Pancreas (tissue), 10 donors: ENCODE measurements around the gene LYL1. TPM values are rescaled to one million over a fixed set of nuclear protein-coding genes. Genes with fewer than 3 reads are reported as not detected.

Experiments
- ATAC-seq, 4 donors: fragments of 200-7000 bp; cut with Tn5 transposase; one replicate each; pipeline versions ENCODE4 v1.8.0 to v1.9.1; 2020; ENCODE audit warnings: mild to moderate bottlenecking in 4 of 4, moderate library complexity in 4 of 4
- DNase-seq, 6 donors: peaks; one replicate each; pipeline ENCODE4 v3.0.0-alpha.2; 2020
- FAIRE-seq: peaks from 2 replicates; lab custom pipeline; 2012; peaks lifted over from hg19 to GRCh38; lab: Jason Lieb, UNC
- H3K27ac ChIP-seq, 4 donors: fragments of 200-600 bp; sonication (generic); 1 replicate in 3 of 4; 2 replicates in 1 of 4; pipeline versions ENCODE4 v1.5.0 to v1.8.0; 2020
- H3K27me3 ChIP-seq, 4 donors: fragments of 200-600 bp; one replicate each; pipeline ENCODE4 v1.8.0; 2021
- H3K36me3 ChIP-seq, 3 donors: fragments of 200-600 bp; sonication (generic) in 1 of 3; one replicate each; pipeline versions ENCODE4 v1.5.0 to v1.8.0; 2020 to 2021
- H3K4me1 ChIP-seq, 3 donors: fragments of 200-600 bp; one replicate each; pipeline ENCODE4 v1.8.0; 2021
- H3K4me3 ChIP-seq, 4 donors: fragments of 200-600 bp; sonication (generic) in 2 of 4; one replicate each; pipeline versions ENCODE4 v1.5.0 to v1.8.0; 2020 to 2021
- H3K9me3 ChIP-seq, 4 donors: fragments of 200-600 bp; one replicate each; pipeline ENCODE4 v1.8.0; 2021
- WGBS, 2 donors: extraction: QIAGEN DNeasy Blood & Tissue Kit; methylation state at CpG; one replicate each; pipeline ENCODE4 v1.1.7; 2013; 5-methylcytosine and 5-hydroxymethylcytosine counted together
- intact Hi-C, 3 donors: fragments of 100-400 bp; cut with DNase I; formaldehyde crosslinking; loops; one replicate each; pipeline versions ENCODE4 v1.11.1 to v1.14.2; 2022
- polyA plus RNA-seq, 2 donors: library from polyadenylated mRNA; stranded (reverse); fragments of 200-250 nt; gene quantifications; one replicate each; pipeline ENCODE4 v1.2.3, GENCODE V29; 2013
- total RNA-seq, 6 donors: library from RNA; stranded (reverse); fragmentation: NEBNext Ultra II Directional in 4 of 6; extraction: Animal tissue kit (Norgen Biotek cat#: 25700) in 4 of 6; gene quantifications; one replicate each; pipeline versions ENCODE4 v1.2.1 to v1.2.4, GENCODE V29; 2021 to 2023
- TF ChIP-seq, protein P1 (sequence below), 4 donors: fragments of 200-600 bp; sonication (generic) in 3 of 4; IDR thresholded peaks; one replicate each; pipeline versions ENCODE4 v1.5.0 to v1.8.0; 2021; ENCODE audit warnings: antibody characterized with exemption in 4 of 4
- donor health status: healthy with polysubstance abuse.
- donor health status: DM: no; HTN: no; CAD: no; lungs with moderate emphysema.
- donor health status: DM: no; HTN: no; CAD: no.
- donor health status: control.
- donor health status: control.
- donor health status: Bipolar disorder and iron deficiency.
- donor health status: DM: yes; HTN: yes; CAD: no.
- donor health status: DM: no; HTN: no; CAD: no.
- donor health status: DM: no; HTN: no; CAD: no.
- donor health status: DM: yes; HTN: yes; CAD: no.

LYL1 gene
- total and polyA plus RNA-seq, 8 donors, result 0.51 to 5.5 (median 2.4) TPM

- no peak overlapping the region for H3K27ac ChIP-seq
- no peaks in the 10 kb centered on the region for H3K9me3 ChIP-seq
- TF ChIP-seq, protein P1, sequence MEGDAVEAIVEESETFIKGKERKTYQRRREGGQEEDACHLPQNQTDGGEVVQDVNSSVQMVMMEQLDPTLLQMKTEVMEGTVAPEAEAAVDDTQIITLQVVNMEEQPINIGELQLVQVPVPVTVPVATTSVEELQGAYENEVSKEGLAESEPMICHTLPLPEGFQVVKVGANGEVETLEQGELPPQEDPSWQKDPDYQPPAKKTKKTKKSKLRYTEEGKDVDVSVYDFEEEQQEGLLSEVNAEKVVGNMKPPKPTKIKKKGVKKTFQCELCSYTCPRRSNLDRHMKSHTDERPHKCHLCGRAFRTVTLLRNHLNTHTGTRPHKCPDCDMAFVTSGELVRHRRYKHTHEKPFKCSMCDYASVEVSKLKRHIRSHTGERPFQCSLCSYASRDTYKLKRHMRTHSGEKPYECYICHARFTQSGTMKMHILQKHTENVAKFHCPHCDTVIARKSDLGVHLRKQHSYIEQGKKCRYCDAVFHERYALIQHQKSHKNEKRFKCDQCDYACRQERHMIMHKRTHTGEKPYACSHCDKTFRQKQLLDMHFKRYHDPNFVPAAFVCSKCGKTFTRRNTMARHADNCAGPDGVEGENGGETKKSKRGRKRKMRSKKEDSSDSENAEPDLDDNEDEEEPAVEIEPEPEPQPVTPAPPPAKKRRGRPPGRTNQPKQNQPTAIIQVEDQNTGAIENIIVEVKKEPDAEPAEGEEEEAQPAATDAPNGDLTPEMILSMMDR (IDR thresholded peaks at IDR 0.05), result no peak
- H3K36me3 ChIP-seq, result peaks cover 0 to 3% (median 0%) of the 10 kb centered on the region in 3 donors
- H3K27me3 ChIP-seq, result no peaks in the 10 kb centered on the region
- H3K4me1 ChIP-seq, result no peaks in the 10 kb centered on the region
- intact Hi-C loops, result loop anchor here in 2 of 3 donors (5.0 kb wide), 1 partner anchor 113 kb away; no protein-coding TSS in a partner anchor
- 88 to 90% methylated on average over 12 of the region's 12 CpGs for WGBS, 2 donors
- no peak overlapping the region for H3K4me3 ChIP-seq
- FAIRE-seq (no peak), DNase-seq (no peak), ATAC-seq (no peak)
These were observed 12.7 kb downstream of the LYL1 start for GRCh38 chr19:13089857-13090507.

DNA sequence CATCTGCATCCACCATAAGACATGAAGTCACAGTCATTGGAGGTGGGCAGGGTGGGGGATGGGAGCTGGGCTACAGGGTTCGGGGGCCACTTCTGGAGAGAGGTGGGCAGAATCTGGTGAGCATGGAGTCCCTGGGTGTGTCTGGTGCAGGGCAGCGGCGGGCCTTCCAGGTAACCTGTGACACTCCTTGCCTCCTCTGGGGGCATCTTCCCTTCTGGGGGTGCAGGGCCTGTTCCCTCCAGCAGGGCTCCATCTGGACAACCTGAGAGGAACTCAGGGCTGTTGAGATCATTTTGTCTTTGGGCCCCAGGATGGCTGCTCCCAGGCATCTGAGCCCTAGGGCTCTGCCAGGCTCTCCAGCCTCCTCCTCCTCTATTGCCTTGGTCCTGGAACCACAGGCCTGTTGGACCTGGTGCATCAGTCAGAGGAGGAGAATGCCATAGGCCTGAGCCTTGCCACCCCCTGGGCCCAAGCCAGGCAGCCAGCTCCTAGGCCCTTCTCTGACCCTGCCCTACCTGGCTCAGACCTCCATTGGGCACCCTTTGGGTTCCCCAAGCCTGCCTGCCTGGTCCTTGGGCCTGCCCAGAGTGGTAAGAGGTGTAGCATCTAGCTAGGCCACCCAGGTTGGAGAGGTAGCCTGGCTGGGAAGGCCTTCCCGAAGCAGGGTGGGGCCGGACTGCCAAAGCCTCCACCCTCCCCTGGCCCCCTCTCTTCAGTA is 13.4 kb downstream of the LYL1 start:
- intact Hi-C loops, result no loop called here
- Histone ChIP-seq H3K4me3 (no peak overlapping the region), H3K27me3 (no peaks in the 10 kb centered on the region), H3K4me1 (no peaks in the 10 kb centered on the region), H3K36me3 (no peaks in the 10 kb centered on the region), H3K27ac (no peak overlapping the region), H3K9me3 (no peaks in the 10 kb centered on the region)
- 92% methylated on average over 5 of the region's 5 CpGs for WGBS, 2 donors
- no peak for FAIRE-seq
- ATAC-seq, result no peak
- TF ChIP-seq, protein P1 (IDR thresholded peaks at IDR 0.05), result no peak
- DNase-seq, result no peak

GRCh38 chr19:13087795-13088537 is 14.7 kb downstream of the LYL1 start:
- Histone ChIP-seq H3K27me3 (no peaks in the 10 kb centered on the region), H3K36me3 (no peaks in the 10 kb centered on the region), H3K27ac (no peak overlapping the region), H3K4me1 (no peaks in the 10 kb centered on the region), H3K9me3 (no peaks in the 10 kb centered on the region), H3K4me3 (no peak overlapping the region)
- no peak for DNase-seq
- TF ChIP-seq, protein P1 (IDR thresholded peaks at IDR 0.05), result no peak
- ATAC-seq, result no peak
- no peak for FAIRE-seq
- intact Hi-C loops, result no loop called here
- WGBS, 2 donors, result 92 to 96% methylated on average over 29 to 37 of the region's 37 CpGs

GRCh38 chr19:13087295-13087694 is 15.4 kb downstream of the LYL1 start:
- Histone ChIP-seq H3K27ac (no peak overlapping the region), H3K4me1 (no peaks in the 10 kb centered on the region), H3K27me3 (no peaks in the 10 kb centered on the region), H3K36me3 (no peaks in the 10 kb centered on the region), H3K4me3 (no peak overlapping the region), H3K9me3 (no peaks in the 10 kb centered on the region)
- 92 to 94% methylated on average over 12 of the region's 12 CpGs for WGBS, 2 donors
- TF ChIP-seq, protein P1 (IDR thresholded peaks at IDR 0.05), result no peak
- no peak for ATAC-seq
- DNase-seq, result no peak
- intact Hi-C loops, result no loop called here
- FAIRE-seq, result no peak
